OCI-LY7 (cell line): Measurements from ENCODE around the gene PTRHD1. TPM values are rescaled to one million over a fixed set of nuclear protein-coding genes. Genes with fewer than 3 reads are reported as not detected.

ENCODE experiments used
- BruUV-seq: library from RNA; stranded (reverse); fragments of 400-500 nt; replicated peaks from 2 replicates; lab custom pipeline; 2021; lab: Mats Ljungman, UMichigan
- CTCF ChIA-PET: fragments of 300-600 bp; sonication (Branson Sonifier 250); formaldehyde crosslinking; loops from one replicate; lab custom pipeline; 2022; ENCODE audit warnings: antibody characterized with exemption; ENCODE audit not compliant: unreplicated experiment; lab: Charles Lee
- POLR2A ChIA-PET: fragments of 300-600 bp; sonication (Branson Sonifier 250); formaldehyde crosslinking; loops from one replicate; lab custom pipeline; 2022; ENCODE audit warnings: antibody characterized with exemption; lab: Charles Lee
- DNase-seq: peaks from one replicate; pipeline ENCODE4 v3.0.0-alpha.2; 2015; ENCODE audit warnings: low spot score
- H2AFZ ChIP-seq: fragments of 200-600 bp; sonication (generic), shearing (Covaris generic); 2 replicates; pipeline ENCODE4 v1.6.1; 2014; ENCODE audit warnings: mild to moderate bottlenecking, antibody characterized with exemption, low read length, moderate library complexity
- H3K27ac ChIP-seq: fragments of 200-600 bp; sonication (generic); 2 replicates; pipeline ENCODE4 v1.5.1; 2014; ENCODE audit warnings: mixed run types, low read depth, mild to moderate bottlenecking, moderate library complexity, low read length, inconsistent platforms; ENCODE audit not compliant: poor library complexity, severe bottlenecking
- H3K36me3 ChIP-seq: fragments of 200-600 bp; sonication (generic); 2 replicates; pipeline ENCODE4 v1.6.1; 2014; ENCODE audit warnings: mild to moderate bottlenecking, antibody characterized with exemption, low read length, moderate library complexity, mixed read lengths; ENCODE audit not compliant: insufficient read depth
- H3K4me1 ChIP-seq: fragments of 200-600 bp; sonication (generic); 2 replicates; pipeline ENCODE4 v1.5.1; 2014; ENCODE audit warnings: mild to moderate bottlenecking, low read length; ENCODE audit not compliant: insufficient read depth, poor library complexity, severe bottlenecking
- H3K4me2 ChIP-seq: fragments of 200-600 bp; sonication (generic); 2 replicates; pipeline ENCODE4 v1.6.1; 2014; ENCODE audit warnings: mild to moderate bottlenecking, low read length
- H3K4me3 ChIP-seq: fragments of 200-600 bp; sonication (generic); 2 replicates; pipeline ENCODE4 v1.5.1; 2014; ENCODE audit warnings: mild to moderate bottlenecking, low read depth, low read length; ENCODE audit not compliant: poor library complexity, severe bottlenecking
- H3K79me2 ChIP-seq: fragments of 200-600 bp; sonication (generic); 2 replicates; pipeline ENCODE4 v1.6.1; 2016; ENCODE audit warnings: low read depth, mild to moderate bottlenecking, low read length, moderate library complexity, mixed read lengths; ENCODE audit not compliant: insufficient read depth
- H3K9me2 ChIP-seq: fragments of 200-600 bp; sonication (generic); 2 replicates; pipeline ENCODE4 v1.6.1; 2016; ENCODE audit warnings: mild to moderate bottlenecking, low read length, mixed read lengths; ENCODE audit not compliant: insufficient read depth
- H3K9me3 ChIP-seq: fragments of 200-600 bp; sonication (generic); 2 replicates; pipeline ENCODE4 v1.6.1; 2014; ENCODE audit warnings: mild to moderate bottlenecking, mixed run types, low read length, mixed read lengths
- H4K20me1 ChIP-seq: fragments of 200-600 bp; sonication (generic); 2 replicates; pipeline ENCODE4 v1.6.1; 2014; ENCODE audit warnings: mild to moderate bottlenecking, antibody characterized with exemption, low read length, moderate library complexity, mixed read lengths; ENCODE audit not compliant: insufficient read depth
- CTCF ChIP-seq: fragments of 200-600 bp; sonication (generic); conservative IDR thresholded peaks from 2 replicates; pipeline ENCODE4 v1.5.1; 2014; ENCODE audit warnings: mild to moderate bottlenecking, antibody characterized with exemption, low read length, moderate library complexity, mixed read lengths
- EZH2phosphoT487 ChIP-seq: fragments of 200-600 bp; sonication (generic); IDR thresholded peaks from 2 replicates; pipeline ENCODE4 v1.6.1; 2018; ENCODE audit warnings: low read depth, borderline replicate concordance, mild to moderate bottlenecking, mixed run types, antibody characterized with exemption, low read length, moderate library complexity, mixed read lengths
- intact Hi-C: fragments of 100-400 bp; cut with micrococcal nuclease; formaldehyde crosslinking; loops from one replicate; pipeline ENCODE4 v1.10.0; 2022; ENCODE audit not compliant: unreplicated experiment
- total RNA-seq, 2 experiments: library from RNA; depleted of rRNA in 1 of 2; stranded (reverse); fragments of >200 nt in 1 of 2; shearing (Covaris generic) in 1 of 2; gene quantifications; 2 replicates each; pipeline ENCODE4 v1.2.3, GENCODE V29; 2014 to 2022

The PTRHD1 gene
- total RNA-seq, 2 experiments from 2014 or later: 43.9 to 55.0 TPM

- POLR2A ChIA-PET: interaction anchor here (0.7 kb wide), 1 partner anchor 414 kb away, joined by 3 read pairs; no protein-coding TSS in a partner anchor
- H3K9me3 ChIP-seq: peaks cover 14% of the 10 kb centered on the region; the same call in 1 of the 2 replicates
- no peaks in the 10 kb centered on the region for H3K9me2 ChIP-seq
- TF ChIP-seq EZH2phosphoT487 (no peak), CTCF (no peak)
- no TSS peak for BruUV-seq
- H3K79me2 ChIP-seq: peaks cover 14% of the 10 kb centered on the region; the same call in 1 of the 2 replicates
- no peak for DNase-seq
- H3K4me3 ChIP-seq: no peak overlapping the region
- intact Hi-C loops: no loop called here
- H4K20me1 ChIP-seq: no peaks in the 10 kb centered on the region
- H3K4me2 ChIP-seq: no peak overlapping the region
- H3K36me3 ChIP-seq: peaks cover 3% of the 10 kb centered on the region; the same call in 1 of the 2 replicates
- no peak overlapping the region; the same call in 1 of the 2 replicates for H2AFZ ChIP-seq
- CTCF ChIA-PET: no interaction called here
- no peak overlapping the region for H3K27ac ChIP-seq
- H3K4me1 ChIP-seq: peaks cover 34% of the 10 kb centered on the region
These were observed 5.7 kb downstream of the PTRHD1 start for GRCh38 chr2:24787532-24787931.

GRCh38 chr2:24785671-24786321 is 7.4 kb downstream of the PTRHD1 start:
- CTCF ChIA-PET: no interaction called here

More at GRCh38 chr2:24785671-24786321, 7.4 kb downstream of the PTRHD1 start:
- BruUV-seq: no TSS peak
- no peaks in the 10 kb centered on the region for H3K9me2 ChIP-seq
- peak overlapping the region; percentile 60 for H3K27ac ChIP-seq
- peaks cover 3% of the 10 kb centered on the region; the same call in 1 of the 2 replicates for H3K36me3 ChIP-seq
- H3K79me2 ChIP-seq: no peaks in the 10 kb centered on the region
- peak overlapping the region; percentile 80 for H2AFZ ChIP-seq
- TF ChIP-seq EZH2phosphoT487: no peak
- no peak for TF ChIP-seq CTCF
- H4K20me1 ChIP-seq: no peaks in the 10 kb centered on the region
- peak overlapping the region; percentile 27 for H3K4me3 ChIP-seq
- peaks cover 19% of the 10 kb centered on the region for H3K4me1 ChIP-seq
- peak overlapping the region; percentile 47 for H3K4me2 ChIP-seq
- DNase-seq: peak; percentile 82
- H3K9me3 ChIP-seq: peaks cover 14% of the 10 kb centered on the region; the same call in 1 of the 2 replicates
- POLR2A ChIA-PET: interaction anchor here (0.6 to 1.6 kb wide), 5 partner anchors 9 to 222 kb away, joined by 3 to 5 read pairs (median 3); no protein-coding TSS in a partner anchor
- intact Hi-C loops: no loop called here
